ENCODE data around the gene UCHL5.
"Not testable (repeated sequence)": the region's sequence is repeated elsewhere in the genome, so short reads cannot be mapped to it uniquely, and the experiment has no call there.

The UCHL5 gene

GRCh38 chr1:193009501-193009900, 49.7 kb downstream of the UCHL5 start:
- DNase-seq, result no peak

- no peak for DNase-seq
Observed at GRCh38 chr1:193005785-193006184, 53.4 kb downstream of the UCHL5 start.

DNA sequence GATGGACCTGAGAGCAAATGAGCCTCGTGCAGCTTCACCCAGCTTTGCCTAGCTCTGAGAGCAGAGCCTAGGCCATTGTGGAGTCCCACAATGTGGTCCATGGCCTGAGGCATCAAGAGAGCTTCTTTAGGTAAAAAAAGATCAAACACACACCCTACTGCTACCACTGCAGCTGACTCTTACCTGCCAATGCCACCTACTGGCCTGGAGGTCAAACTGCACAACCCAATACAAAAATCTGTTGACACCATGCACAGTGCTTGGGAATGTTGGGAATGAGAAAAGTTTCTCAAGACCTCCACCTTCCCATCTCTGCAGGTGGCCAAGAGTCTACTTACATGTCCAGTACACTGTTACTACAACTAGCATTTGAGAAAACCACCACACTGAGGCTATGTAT, 60.6 kb downstream of the UCHL5 start:
- DNase-seq, result no peak

DNA sequence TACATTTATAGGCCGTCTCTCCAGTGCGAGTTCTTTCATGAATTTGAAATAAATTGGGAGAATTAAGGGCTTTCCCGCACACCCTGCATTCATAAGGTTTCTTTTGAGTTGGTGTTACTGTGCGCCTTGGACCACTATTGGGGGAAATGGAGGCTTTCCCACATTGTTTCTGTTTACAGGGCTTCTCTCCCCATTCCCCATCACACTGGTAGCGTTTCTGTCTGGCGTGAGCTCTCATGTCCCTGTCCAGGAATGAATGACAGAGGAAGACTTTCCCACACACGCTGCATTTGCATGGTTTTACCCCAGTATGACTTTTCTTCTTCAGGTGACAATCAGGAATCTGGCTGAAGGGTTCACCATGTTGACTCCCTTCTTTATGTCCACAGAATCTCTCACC, 65.0 kb downstream of the UCHL5 start:
- DNase-seq, result no peak

DNA sequence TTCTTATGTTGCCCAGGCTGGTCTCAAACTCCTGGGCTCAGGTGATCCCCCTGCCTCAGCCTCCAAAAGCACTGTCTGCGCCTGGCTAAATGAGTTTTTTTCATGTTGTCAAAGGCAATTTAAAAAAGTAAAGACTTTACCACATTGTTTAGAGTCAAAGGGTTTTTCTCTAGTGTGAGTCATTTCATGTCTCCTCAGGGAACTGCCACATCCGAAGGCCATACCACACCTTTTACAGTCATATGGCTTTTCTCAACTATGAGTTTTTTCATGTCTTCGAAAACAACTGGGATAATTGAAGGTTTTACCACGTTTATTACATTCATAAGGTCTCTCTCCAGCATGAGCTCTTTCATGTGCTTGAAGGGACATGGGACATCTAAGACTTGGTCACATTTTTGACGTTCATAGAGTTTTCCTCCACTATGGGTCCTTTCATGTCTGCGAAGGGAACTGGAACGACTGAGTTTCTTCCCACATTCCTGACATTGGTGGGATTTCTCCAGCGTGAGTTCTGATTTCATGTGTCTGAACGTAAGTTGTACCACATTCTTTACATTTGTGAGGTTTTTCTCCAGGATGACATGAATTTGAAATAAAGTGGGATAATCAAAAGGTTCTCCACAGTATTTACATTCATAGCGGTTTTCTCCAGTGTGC, 65.6 kb downstream of the UCHL5 start:
- no peak for DNase-seq

- DNase-seq, result not testable (repeated sequence)
Observed at GRCh38 chr1:192986748-192987334, 72.3 kb downstream of the UCHL5 start.

DNA sequence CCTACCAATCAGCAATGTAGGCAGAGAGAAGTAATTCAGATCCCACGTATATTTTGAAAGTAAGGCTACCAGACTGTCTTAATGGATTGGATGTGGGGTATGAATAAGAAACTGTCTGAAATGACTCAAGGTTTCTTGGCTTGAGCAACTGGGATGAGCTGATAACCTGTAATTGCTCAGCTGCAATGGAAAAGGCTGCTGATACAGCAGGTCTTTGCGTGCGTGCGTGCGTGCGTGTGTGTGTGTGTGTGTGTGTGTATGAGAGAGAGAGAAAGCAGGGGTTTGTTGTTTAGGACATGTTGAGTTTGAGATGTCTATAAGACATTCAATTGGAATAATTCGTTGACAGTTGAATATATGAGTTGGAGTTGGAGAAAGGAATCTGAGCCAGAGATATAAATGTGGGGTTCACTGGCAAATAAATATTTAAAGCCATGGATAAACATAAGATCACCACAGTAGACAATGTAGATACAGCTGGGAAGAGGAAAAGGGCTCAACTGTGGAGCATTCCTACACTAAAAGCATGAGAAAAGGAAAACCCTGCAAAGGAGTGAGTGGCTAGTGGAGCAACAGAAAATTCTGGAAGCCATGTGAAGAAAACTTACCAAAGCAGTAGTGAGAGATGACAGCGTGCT, 72.9 kb downstream of the UCHL5 start:
- DNase-seq, result no peak

DNA sequence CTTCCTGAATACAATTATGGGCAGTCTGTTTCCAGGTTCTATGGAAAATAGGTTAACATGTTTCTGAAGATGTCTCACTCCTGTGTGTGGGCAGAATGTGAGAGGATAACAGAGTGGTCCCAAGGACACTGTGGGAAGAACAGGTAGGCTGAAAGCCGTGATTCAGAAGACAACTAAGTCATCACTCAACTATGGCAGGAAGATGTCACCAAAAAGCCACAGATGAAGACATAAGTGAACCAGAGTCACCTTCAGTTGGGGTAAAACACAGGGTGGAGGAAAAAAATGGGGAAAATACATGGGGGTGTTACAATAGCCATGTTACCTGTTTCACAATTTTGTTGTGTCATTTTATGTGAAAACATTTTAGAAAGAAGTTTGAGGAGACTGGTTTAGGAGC, 75.1 kb downstream of the UCHL5 start:
- DNase-seq, result no peak

- DNase-seq, result no peak
Observed at GRCh38 chr1:192983349-192983980, 75.7 kb downstream of the UCHL5 start.

DNA sequence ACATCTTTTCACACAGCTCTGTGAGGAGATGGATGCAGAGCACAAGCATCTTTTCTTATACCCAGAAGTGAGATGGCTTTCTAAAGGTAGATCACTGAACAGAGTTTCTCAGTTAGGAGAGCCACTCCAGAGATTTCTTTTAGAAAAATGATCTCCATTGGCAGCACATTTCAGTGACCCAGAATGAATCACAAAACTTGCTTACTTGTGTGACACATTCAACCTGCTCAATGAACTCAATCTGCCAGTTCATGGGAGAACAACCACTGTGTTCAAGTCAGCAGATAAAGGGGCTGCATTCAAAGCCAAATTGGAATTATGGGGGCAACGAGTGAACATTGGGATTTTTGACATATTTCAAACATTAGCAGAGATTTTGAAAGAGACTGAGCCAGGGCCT, 78.3 kb downstream of the UCHL5 start:
- DNase-seq, result no peak

DNA sequence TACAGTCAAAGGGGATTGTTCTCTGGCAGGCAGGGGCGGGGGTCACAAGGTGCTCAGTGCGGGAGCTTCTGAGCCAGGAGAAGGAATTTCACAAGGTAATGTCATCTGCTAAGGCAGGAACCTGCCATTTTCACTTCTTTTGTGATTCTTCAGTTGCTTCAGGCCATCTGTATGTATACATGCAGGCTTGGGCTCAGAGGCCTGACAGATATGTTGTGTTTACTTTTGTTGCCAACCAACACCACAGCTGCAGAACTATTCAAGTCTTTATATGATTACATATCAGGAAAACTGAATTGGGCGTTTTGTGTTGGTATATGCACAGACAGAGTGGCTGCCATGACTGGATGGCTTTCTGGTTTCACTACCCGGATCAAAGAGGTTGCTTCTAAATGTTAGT, 78.8 kb downstream of the UCHL5 start:
- DNase-seq, result not testable (repeated sequence)

DNA sequence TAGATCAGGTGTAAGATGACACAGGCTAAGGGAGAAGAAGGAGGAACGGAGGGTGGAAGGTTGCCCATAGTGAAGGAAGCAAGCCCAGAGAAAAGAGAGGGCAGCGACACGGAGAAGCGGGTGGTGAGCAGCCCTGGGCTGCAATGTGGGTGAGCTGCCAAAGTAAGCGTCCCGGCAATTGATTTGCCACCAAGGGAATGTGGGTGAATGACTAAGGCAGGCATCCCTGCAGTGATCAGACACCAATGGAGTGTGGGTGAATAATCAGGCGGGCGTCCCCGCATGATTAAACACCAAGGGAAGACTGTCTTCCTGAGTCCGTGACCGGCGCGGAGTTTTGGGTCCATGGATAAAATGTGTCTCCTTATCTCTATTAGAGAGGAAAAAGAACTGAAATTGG, 79.6 kb downstream of the UCHL5 start:
- no peak for DNase-seq

- DNase-seq, result no peak
Observed at GRCh38 chr1:192978195-192978710, 80.9 kb downstream of the UCHL5 start.

DNA sequence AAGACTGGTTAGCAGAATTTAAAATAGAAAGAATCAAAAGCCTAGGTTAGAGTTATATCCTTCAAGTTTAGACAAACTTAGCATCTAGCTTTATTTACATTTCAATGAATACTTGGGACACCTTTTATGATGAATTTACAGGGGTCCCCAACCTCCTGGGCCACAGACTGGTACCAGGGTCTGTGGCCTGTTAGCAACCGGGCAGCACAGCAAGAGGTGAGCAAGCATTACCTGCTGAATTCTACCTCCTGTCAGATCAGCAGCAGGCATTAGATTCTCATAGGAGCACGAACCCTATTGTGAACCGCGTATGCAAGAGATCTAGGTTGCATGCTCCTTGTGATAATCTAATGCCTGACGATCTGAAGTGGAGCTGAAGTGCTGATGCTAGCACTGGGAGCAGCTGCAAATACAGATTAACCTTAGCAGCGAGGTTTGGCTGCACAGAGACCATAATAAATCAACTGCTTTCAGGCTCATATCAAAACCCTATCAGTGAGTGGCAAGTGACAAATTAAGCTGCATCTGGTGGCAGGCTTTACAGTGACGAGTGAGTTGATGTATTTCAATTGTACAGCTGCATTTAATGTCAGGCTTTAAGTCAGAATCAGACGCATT, 82.0 kb downstream of the UCHL5 start:
- no peak for DNase-seq

DNA sequence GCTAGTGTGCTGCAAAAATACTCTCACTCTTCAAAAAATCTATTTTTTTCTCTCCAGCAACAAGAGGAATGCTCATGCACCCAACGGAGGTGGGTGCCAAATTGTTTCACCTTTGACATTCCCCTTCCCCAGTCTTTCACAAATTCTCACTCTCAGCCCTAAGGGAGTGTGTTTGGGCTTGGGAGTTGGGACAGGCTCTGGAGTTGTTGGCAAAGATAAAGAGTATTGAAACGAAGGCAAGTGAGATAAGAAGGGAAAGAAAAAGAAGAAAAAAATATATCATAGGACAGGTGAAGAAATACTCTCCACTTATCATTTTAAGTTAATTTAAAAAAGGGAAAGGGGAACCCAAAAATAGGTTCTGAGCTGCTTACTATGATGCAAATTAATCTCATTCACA, 82.6 kb downstream of the UCHL5 start:
- DNase-seq, result no peak

DNA sequence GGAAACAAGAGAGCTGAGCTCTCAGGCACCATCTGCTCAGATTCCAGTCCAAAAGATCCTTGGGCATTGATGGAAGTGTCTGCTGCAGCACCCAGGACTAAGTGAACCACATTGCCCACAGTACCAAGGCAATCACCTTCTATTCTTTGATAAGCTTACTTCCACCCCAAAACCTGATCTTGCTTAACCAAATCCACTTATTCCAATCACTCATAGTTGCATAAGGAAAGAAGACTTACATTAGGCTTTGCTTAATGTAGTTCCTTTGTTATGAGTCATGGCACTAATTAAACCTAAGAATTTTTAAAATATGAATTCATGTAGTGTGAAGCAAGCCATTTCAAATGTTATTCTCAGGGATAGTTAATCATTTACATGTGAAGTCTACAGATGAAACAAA, 84.5 kb downstream of the UCHL5 start:
- DNase-seq, result no peak

GRCh38 chr1:192973988-192974387, 85.2 kb downstream of the UCHL5 start:
- no peak for DNase-seq

GRCh38 chr1:192973202-192973601, 86.0 kb downstream of the UCHL5 start:
- no peak for DNase-seq

DNA sequence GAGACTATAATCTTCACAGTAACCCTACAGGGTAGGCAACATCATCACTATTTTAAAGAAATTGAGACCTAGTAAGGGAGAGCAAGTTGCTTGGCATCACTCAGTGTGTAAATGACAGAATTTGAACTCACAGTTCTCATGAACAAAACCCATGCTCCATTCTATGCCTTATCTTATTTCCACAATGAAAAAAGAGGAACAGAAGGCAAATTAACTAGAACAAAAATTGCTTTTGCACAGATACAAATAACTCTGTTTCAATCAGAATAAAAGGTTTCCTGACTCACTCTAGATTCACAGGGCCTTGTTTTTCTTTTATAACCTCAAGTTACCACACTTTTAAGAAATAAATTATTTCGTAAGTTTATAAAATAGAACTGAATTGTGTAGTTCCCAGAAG, 90.1 kb downstream of the UCHL5 start:
- no peak for DNase-seq

GRCh38 chr1:192968323-192968722, 90.8 kb downstream of the UCHL5 start:
- no peak for DNase-seq

GRCh38 chr1:192967901-192968300, 91.3 kb downstream of the UCHL5 start:
- no peak for DNase-seq

- DNase-seq, result no peak
Observed at GRCh38 chr1:192967211-192967877, 91.8 kb downstream of the UCHL5 start.

DNA sequence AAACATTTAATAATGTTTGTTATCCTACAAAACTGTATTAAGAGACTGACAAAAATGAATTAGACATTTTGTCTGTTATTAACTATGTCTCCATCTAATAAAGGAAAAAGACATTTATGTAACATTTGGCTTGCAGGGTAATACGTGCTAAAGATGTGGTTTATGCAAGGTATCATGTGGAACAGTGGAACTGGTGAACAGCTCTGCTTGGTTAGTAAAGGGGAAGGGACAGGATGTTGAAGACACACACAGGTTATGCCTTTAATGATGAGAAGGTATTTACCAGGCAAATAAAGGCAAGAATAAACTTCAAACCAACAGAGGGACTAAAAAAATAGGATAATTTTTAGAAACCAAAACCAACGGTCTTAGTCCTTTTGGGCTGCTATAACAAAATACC, 93.1 kb downstream of the UCHL5 start:
- no peak for DNase-seq

Data from NCI-H748 treated with DMSO at 0.1 percent for 48 hours (cell line).